Neuronal stem cell (in vitro differentiated cells): ENCODE measurements around the gene DUSP2.

Source experiments
- DNase-seq: peaks from one replicate; pipeline ENCODE4 v3.0.0-alpha.2; 2013; ENCODE audit warnings: low spot score
- H2AFZ ChIP-seq: one replicate; pipeline ENCODE4 v1.6.1; 2013; ENCODE audit warnings: mild to moderate bottlenecking, low read length, inconsistent platforms
- H2AK5ac ChIP-seq: 2 replicates; pipeline ENCODE4 v1.6.1; 2013; ENCODE audit warnings: low read depth, mild to moderate bottlenecking, inconsistent platforms, low read length, moderate library complexity, mixed read lengths
- H2BK120ac ChIP-seq: 2 replicates; pipeline ENCODE4 v1.6.1; 2013; ENCODE audit warnings: low read depth, mild to moderate bottlenecking, inconsistent platforms, low read length, moderate library complexity, mixed read lengths
- H2BK12ac ChIP-seq: one replicate; pipeline ENCODE4 v1.6.1; 2013; ENCODE audit warnings: low read length, inconsistent platforms
- H2BK15ac ChIP-seq: 2 replicates; pipeline ENCODE4 v1.6.1; 2013; ENCODE audit warnings: mild to moderate bottlenecking, low read length, inconsistent platforms, mixed read lengths
- H2BK5ac ChIP-seq: one replicate; pipeline ENCODE4 v1.6.1; 2013; ENCODE audit warnings: inconsistent platforms, mild to moderate bottlenecking, low read length, moderate library complexity
- H3K14ac ChIP-seq: one replicate; pipeline ENCODE4 v1.6.1; 2013; ENCODE audit warnings: low read length, inconsistent platforms
- H3K18ac ChIP-seq: 2 replicates; pipeline ENCODE4 v1.6.1; 2013; ENCODE audit warnings: low read length, inconsistent platforms
- H3K23ac ChIP-seq: 2 replicates; pipeline ENCODE4 v1.6.1; 2013; ENCODE audit warnings: low read depth, mild to moderate bottlenecking, mixed read lengths, low read length, inconsistent platforms; ENCODE audit not compliant: poor library complexity
- H3K27ac ChIP-seq: replicated peaks from 3 replicates; pipeline ENCODE4 v1.5.1; 2013; ENCODE audit warnings: low read length, inconsistent platforms
- H3K27me3 ChIP-seq, 3 experiments: 2 replicates each; pipeline ENCODE4 v1.6.1; 2013; ENCODE audit warnings: low read length in 3 of 3, mild to moderate bottlenecking in 2 of 3, inconsistent platforms in 1 of 3, low read depth in 1 of 3, mixed read lengths in 1 of 3, moderate library complexity in 1 of 3; ENCODE audit not compliant: control insufficient read depth in 3 of 3, insufficient read depth in 3 of 3
- H3K36me3 ChIP-seq, 2 donors: replicated peaks in 1 of 2; 2 replicates each; pipeline ENCODE4 v1.6.1; 2013; ENCODE audit warnings: low read length in 2 of 2; ENCODE audit not compliant: control insufficient read depth in 2 of 2, insufficient read depth in 2 of 2
- H3K4ac ChIP-seq: 2 replicates; pipeline ENCODE4 v1.6.1; 2013; ENCODE audit warnings: inconsistent platforms, mild to moderate bottlenecking, low read length, moderate library complexity
- H3K4me1 ChIP-seq, 2 donors: 1 replicate in 1 of 2; 2 replicates in 1 of 2; pipeline ENCODE4 v1.6.1; 2013; ENCODE audit warnings: low read length in 2 of 2, low read depth in 1 of 2; ENCODE audit not compliant: control insufficient read depth in 2 of 2, insufficient read depth in 1 of 2
- H3K4me2 ChIP-seq: one replicate; pipeline ENCODE4 v1.6.1; 2013; ENCODE audit warnings: mild to moderate bottlenecking, low read length, inconsistent platforms; ENCODE audit not compliant: insufficient read depth, poor library complexity, severe bottlenecking
- H3K4me3 ChIP-seq, 2 donors: 2 replicates each; pipeline ENCODE4 v1.5.1; 2013; ENCODE audit warnings: low read length in 2 of 2, mild to moderate bottlenecking in 2 of 2, inconsistent platforms in 1 of 2, moderate library complexity in 1 of 2
- H3K79me1 ChIP-seq: one replicate; pipeline ENCODE4 v1.6.1; 2013; ENCODE audit warnings: low read depth, mild to moderate bottlenecking, inconsistent platforms, low read length, moderate library complexity
- H3K9ac ChIP-seq: one replicate; pipeline ENCODE4 v1.6.1; 2013; ENCODE audit warnings: mild to moderate bottlenecking, low read depth, low read length, inconsistent platforms; ENCODE audit not compliant: poor library complexity
- H3K9me3 ChIP-seq, 2 donors: replicated peaks in 1 of 2; 2 replicates each; pipeline versions ENCODE3 to v1.6.1; 2013; ENCODE audit warnings: low read length in 2 of 2, mild to moderate bottlenecking in 2 of 2, inconsistent platforms in 1 of 2, low read depth in 1 of 2, mixed read lengths in 1 of 2, moderate library complexity in 1 of 2; ENCODE audit not compliant: control insufficient read depth in 2 of 2, insufficient read depth in 1 of 2
- H4K8ac ChIP-seq: one replicate; pipeline ENCODE4 v1.6.1; 2013; ENCODE audit warnings: low read depth, mild to moderate bottlenecking, inconsistent platforms, low read length, moderate library complexity
- H4K91ac ChIP-seq: one replicate; pipeline ENCODE4 v1.6.1; 2013; ENCODE audit warnings: low read length, low read depth, mild to moderate bottlenecking, inconsistent platforms; ENCODE audit not compliant: poor library complexity
- WGBS, 2 donors: extraction: QIAGEN DNeasy Blood & Tissue Kit; methylation state at CpG; one replicate each; pipeline ENCODE4 v1.1.7; 2013; ENCODE audit warnings: missing lambda C conversion rate in 2 of 2, mixed read lengths in 1 of 2; ENCODE audit not compliant: insufficient read length in 2 of 2, insufficient replicate concordance in 1 of 2; ENCODE audit errors: extremely low coverage in 2 of 2; 5-methylcytosine and 5-hydroxymethylcytosine counted together

Gene DUSP2

DNA sequence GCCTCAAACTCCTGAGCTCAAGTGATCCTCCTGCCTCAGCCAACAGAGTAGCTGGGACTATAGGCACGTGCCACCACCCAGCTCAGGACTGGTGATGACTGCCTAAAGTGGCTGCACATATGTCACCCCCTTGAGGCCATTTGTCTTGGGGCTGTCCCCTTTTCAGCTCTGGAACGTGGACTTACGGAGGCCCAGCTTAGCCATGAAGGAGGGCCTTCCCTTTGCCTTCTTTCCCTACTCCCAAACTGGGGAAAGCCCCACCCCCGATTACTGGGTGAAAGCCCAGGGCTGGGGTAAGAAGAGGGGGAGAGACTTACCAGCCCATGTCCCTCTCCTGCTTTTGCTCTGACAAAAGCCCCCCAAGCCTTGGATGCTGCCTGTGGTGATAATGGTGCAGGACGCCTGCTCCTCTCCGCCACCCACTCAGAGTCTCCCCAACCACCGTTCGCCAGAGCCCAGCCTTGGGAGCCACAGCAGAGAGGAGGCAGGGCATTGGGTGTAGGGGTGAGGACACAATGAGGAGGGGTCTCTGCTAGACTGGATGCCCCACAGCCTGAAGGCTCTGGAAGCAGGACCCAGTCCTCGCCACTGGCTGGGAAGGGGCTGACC, 2.5 kb upstream of the DUSP2 start:
- no peak overlapping the region for H2AFZ ChIP-seq
- H3K18ac ChIP-seq = no peak overlapping the region
- H2BK5ac ChIP-seq = no peak overlapping the region
- H4K8ac ChIP-seq = no peak overlapping the region
- no peak overlapping the region for H2BK120ac ChIP-seq
- H3K4me3 ChIP-seq = no peak overlapping the region
- H3K9me3 ChIP-seq = no peaks in the 10 kb centered on the region
- peaks cover 4% of the 10 kb centered on the region for H3K79me1 ChIP-seq
- no peak overlapping the region for H4K91ac ChIP-seq
- no peak overlapping the region for H3K27ac ChIP-seq
- no peak overlapping the region for H3K4me2 ChIP-seq
- DNase-seq = no peak
- peak overlapping the region; percentile 8 for H2BK15ac ChIP-seq
- no peak overlapping the region for H3K4ac ChIP-seq
- no peak overlapping the region for H3K23ac ChIP-seq
- peaks cover 29 to 30% of the 10 kb centered on the region in 2 donors for H3K4me1 ChIP-seq
- H2BK12ac ChIP-seq = no peak overlapping the region
- peaks cover 6 to 67% (median 29%) of the 10 kb centered on the region in 3 experiments for H3K27me3 ChIP-seq
- no peak overlapping the region for H3K14ac ChIP-seq
- H2AK5ac ChIP-seq = peak overlapping the region; percentile 8
- no peaks in the 10 kb centered on the region for H3K36me3 ChIP-seq
- WGBS, 2 donors = no CpG with 5 or more reads among the region's 9 CpGs
- no peak overlapping the region for H3K9ac ChIP-seq

DNA sequence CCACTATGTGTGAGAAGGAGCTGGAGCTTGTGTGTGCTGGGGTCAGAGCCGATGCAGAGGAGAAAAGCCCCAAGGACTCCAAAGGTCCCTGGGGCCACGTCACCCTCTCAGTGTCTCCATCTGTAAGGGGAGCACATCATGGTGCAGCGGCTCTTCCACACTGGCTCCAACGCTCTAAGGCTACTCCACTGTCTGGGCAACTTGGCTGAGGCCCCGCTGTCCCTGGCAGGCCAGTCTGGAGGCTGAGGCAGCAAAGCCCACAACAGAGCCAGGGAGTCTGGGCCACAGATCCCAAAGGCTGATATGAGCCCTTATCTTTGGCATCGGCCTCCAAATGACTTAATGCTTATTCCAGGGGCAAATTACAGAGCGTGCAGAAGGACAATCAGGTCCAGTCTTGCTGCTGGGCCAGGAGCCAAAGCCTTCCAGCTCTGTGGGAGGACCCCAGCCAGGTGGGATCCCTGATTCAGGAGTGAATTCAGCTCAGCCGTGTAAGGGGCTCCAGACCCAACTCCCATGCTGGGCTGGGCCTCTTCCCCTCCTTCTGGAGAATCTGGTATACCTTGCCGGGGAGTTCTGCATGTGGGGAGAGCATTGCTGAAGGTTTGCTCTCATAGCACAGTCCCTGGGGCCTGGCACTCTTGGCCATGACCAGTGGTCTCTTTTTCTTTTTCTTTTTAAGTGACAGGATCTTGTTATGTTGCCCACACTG, 1.8 kb upstream of the DUSP2 start:
- no peak overlapping the region for H4K8ac ChIP-seq
- H3K36me3 ChIP-seq = no peaks in the 10 kb centered on the region
- WGBS, 2 donors = no CpG with 5 or more reads among the region's 9 CpGs
- no peak overlapping the region for H2BK12ac ChIP-seq
- no peak for DNase-seq
- peaks cover 6 to 73% (median 29%) of the 10 kb centered on the region in 3 experiments for H3K27me3 ChIP-seq
- no peak overlapping the region for H3K27ac ChIP-seq
- no peak overlapping the region for H2AFZ ChIP-seq
- no peak overlapping the region for H2BK120ac ChIP-seq
- H3K14ac ChIP-seq = no peak overlapping the region
- H3K79me1 ChIP-seq = peaks cover 4% of the 10 kb centered on the region
- H3K4me1 ChIP-seq = peaks cover 22 to 24% of the 10 kb centered on the region in 2 donors
- peak overlapping the region; percentile 4 for H2BK15ac ChIP-seq
- no peak overlapping the region for H3K9ac ChIP-seq
- peak overlapping the region; percentile 44 for H2AK5ac ChIP-seq
- H3K4me2 ChIP-seq = no peak overlapping the region
- peak overlapping the region; percentile 32 for H3K18ac ChIP-seq
- H3K23ac ChIP-seq = no peak overlapping the region
- no peak overlapping the region for H4K91ac ChIP-seq
- H3K4ac ChIP-seq = no peak overlapping the region
- H2BK5ac ChIP-seq = no peak overlapping the region
- no peak overlapping the region for H3K4me3 ChIP-seq
- H3K9me3 ChIP-seq = no peaks in the 10 kb centered on the region

DNA sequence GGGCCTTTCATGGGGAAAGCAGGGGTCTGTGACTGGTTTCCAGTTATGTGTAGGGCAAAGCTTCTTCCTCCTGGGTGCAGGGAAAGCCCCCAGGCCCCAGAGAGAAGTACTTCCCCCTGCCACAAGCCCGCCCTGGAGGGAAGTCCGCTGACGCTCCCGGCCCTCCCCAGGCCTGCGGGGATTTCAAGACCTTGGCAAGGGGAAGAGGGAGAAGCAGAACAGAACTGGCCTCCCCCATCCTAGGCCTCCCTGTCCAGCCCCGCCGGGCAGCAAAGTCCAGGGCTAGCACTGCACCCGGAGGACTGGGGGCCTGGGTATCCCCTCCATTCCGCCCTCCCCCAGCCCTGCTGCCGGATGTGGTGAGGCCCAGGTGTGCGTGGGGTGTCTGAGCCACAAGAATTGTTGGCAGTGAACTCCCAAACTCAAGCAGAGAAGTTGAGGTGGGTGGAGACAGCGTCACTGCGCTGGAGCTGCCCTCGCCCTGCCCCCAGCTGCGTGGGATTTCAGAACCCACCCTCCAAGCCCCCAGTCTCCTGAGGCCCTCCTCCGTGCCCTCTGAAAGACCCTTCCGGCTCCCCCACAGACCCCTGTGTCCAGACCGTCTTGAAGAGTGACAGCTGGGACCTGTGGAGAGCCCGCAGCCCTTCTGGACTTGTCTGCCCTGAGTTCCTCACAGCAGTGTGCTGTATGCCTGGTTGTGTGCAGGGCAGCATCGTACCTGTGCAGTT, 1.1 kb upstream of the DUSP2 start:
- Histone ChIP-seq H3K27ac (no peak overlapping the region), H4K8ac (no peak overlapping the region), H2AK5ac (peak overlapping the region; percentile 76), H2BK15ac (peak overlapping the region; percentile 45), H3K4ac (no peak overlapping the region), H3K9me3 (no peaks in the 10 kb centered on the region), H3K14ac (no peak overlapping the region), H3K4me1 (peaks cover 20 to 22% of the 10 kb centered on the region in 2 donors), H3K36me3 (no peaks in the 10 kb centered on the region), H2BK120ac (no peak overlapping the region), H2AFZ (no peak overlapping the region), H3K4me2 (no peak overlapping the region), H2BK5ac (no peak overlapping the region), H3K79me1 (peaks cover 4% of the 10 kb centered on the region), H3K4me3 (no peak overlapping the region), H3K23ac (no peak overlapping the region), H4K91ac (no peak overlapping the region), H3K27me3 (peaks cover 6 to 79% (median 29%) of the 10 kb centered on the region in 3 experiments), H2BK12ac (no peak overlapping the region), H3K9ac (no peak overlapping the region), H3K18ac (peak overlapping the region; percentile 56)
- no peak for DNase-seq
- no CpG with 5 or more reads among the region's 20 CpGs for WGBS, 2 donors

DNA sequence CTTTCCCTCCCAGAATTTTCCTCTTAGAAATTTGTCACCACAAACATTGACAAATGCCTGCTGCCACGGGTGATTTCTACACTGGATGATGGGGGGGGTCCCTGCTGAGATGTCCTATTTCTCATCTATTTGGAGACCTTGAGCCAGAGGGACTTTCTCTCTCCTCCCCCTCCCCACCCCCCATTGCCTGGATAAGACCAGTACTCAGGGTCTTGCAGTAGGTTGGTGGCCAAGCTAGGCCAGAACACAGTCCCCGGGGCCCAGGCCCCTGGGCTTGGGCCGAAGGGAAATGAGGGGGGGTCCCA, 560 bp upstream of the DUSP2 start:
- Histone ChIP-seq H2BK12ac (no peak overlapping the region), H3K18ac (no peak overlapping the region), H2BK5ac (no peak overlapping the region), H3K4me3 (no peak overlapping the region), H3K23ac (no peak overlapping the region), H2AFZ (peak overlapping the region; percentile 95), H2BK120ac (no peak overlapping the region), H3K9ac (no peak overlapping the region), H3K36me3 (no peaks in the 10 kb centered on the region), H3K14ac (no peak overlapping the region), H2BK15ac (no peak overlapping the region), H2AK5ac (peak overlapping the region; percentile 76), H3K4ac (no peak overlapping the region), H3K4me2 (peak overlapping the region; percentile 32), H4K91ac (no peak overlapping the region), H4K8ac (no peak overlapping the region), H3K9me3 (no peaks in the 10 kb centered on the region), H3K4me1 (peaks cover 20 to 21% of the 10 kb centered on the region in 2 donors), H3K27ac (no peak overlapping the region), H3K79me1 (peaks cover 4% of the 10 kb centered on the region), H3K27me3 (peaks cover 6 to 83% (median 29%) of the 10 kb centered on the region in 3 experiments)
- WGBS, 2 donors = no CpG with 5 or more reads among the region's 3 CpGs
- no peak for DNase-seq
